ENCODE data around the gene TFCP2. TPM values are rescaled to one million over a fixed set of nuclear protein-coding genes. Genes with fewer than 3 reads are reported as not detected.

TFCP2 gene
- total RNA-seq, 4 donors from 2014 or later = 13.5 to 20.5 (median 15.4) TPM

DNA sequence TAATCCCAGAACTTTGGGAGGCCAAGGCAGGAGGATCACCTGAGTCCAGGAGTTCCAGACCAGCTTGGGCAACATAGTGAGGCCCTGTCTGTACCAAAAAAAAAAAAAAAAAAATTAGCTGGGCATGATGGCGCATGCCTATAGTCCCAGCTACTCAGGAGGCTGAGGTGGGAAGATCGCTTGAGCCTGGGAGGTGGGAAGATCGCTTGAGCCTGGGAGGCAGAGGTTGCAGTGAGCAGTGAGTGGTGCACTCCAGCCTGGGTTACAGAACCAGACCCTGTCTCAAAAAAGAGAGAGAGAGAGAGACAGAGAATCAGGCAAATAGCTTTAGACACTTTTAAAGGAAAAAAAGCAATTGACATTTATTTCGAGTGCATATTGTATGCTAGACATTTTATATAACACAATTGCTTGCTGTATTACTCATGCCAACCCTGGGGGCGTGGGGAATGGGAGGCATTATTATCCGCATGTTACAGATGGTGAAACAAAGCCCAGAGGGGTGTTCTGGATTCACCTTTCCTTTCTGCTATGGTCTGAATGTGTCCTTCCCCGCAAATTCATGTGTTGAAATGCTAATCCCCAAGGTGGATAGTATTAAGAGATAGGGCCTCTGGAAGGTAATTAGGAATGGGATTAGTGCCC is 35.2 kb upstream of the TFCP2 start:
- intact Hi-C loops (cut with DNase I; ENCODE audit: low total_unique reads) (no loop called here), in situ Hi-C loops (cut with MboI; ENCODE audit: low pct_ligation_motif_present in 1 of 4, low pct_unique_long_range_greater_than_20kb in 1 of 4, low sequenced_read_pairs in 3 of 4) (no loop called here)
- H3K9me3 ChIP-seq = no peaks in the 10 kb centered on the region
- no peaks in the 10 kb centered on the region for H3K36me3 ChIP-seq
- no peaks in the 10 kb centered on the region for H3K27me3 ChIP-seq
- TF ChIP-seq POLR2A (IDR thresholded peaks at IDR 0.05) (no peak), POLR2AphosphoS5 (IDR thresholded peaks at IDR 0.05) (no peak), EP300 (IDR thresholded peaks at IDR 0.05; ENCODE audit: low read depth) (no peak)
- TF ChIP-seq, protein P1, sequence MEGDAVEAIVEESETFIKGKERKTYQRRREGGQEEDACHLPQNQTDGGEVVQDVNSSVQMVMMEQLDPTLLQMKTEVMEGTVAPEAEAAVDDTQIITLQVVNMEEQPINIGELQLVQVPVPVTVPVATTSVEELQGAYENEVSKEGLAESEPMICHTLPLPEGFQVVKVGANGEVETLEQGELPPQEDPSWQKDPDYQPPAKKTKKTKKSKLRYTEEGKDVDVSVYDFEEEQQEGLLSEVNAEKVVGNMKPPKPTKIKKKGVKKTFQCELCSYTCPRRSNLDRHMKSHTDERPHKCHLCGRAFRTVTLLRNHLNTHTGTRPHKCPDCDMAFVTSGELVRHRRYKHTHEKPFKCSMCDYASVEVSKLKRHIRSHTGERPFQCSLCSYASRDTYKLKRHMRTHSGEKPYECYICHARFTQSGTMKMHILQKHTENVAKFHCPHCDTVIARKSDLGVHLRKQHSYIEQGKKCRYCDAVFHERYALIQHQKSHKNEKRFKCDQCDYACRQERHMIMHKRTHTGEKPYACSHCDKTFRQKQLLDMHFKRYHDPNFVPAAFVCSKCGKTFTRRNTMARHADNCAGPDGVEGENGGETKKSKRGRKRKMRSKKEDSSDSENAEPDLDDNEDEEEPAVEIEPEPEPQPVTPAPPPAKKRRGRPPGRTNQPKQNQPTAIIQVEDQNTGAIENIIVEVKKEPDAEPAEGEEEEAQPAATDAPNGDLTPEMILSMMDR (IDR thresholded peaks at IDR 0.05) = no peak
- no peak for DNase-seq
- H3K27ac ChIP-seq = no peak overlapping the region
- WGBS, 2 donors (ENCODE audit: low coverage in 1 of 2) = 87 to 97% methylated on average over 5 to 7 of the region's 7 CpGs
- no peaks in the 10 kb centered on the region for H3K4me1 ChIP-seq
- no peak overlapping the region for H3K4me3 ChIP-seq

DNA sequence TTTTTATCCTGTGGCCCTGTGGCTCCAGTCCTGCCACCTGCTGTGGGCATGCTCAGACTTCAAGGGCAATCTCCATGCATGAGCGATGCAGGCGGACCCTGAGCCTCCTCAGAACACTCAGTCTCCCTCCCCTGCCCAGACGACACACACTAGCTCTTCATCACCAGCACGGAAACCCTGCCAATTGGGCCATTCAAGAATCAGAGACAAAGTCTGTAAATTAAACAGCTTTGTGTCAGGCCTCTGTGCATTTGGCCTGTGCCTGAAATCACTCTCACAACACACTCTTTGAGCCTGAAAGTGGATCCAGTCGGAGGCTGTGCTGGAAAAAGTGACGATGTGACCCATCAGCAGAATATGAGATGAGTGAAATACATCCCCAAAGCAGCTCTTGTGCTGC is 32.4 kb upstream of the TFCP2 start:
- DNase-seq = no peak
- Histone ChIP-seq H3K36me3 (no peaks in the 10 kb centered on the region), H3K4me1 (no peaks in the 10 kb centered on the region), H3K9me3 (no peaks in the 10 kb centered on the region), H3K27ac (no peak overlapping the region), H3K27me3 (no peaks in the 10 kb centered on the region), H3K4me3 (no peak overlapping the region)
- in situ Hi-C loops (cut with MboI; ENCODE audit: low pct_ligation_motif_present in 1 of 4, low pct_unique_long_range_greater_than_20kb in 1 of 4, low sequenced_read_pairs in 3 of 4) = no loop called here
- intact Hi-C loops (cut with DNase I; ENCODE audit: low total_unique reads) = no loop called here
- 72 to 95% methylated on average over 2 to 6 of the region's 6 CpGs for WGBS, 2 donors (ENCODE audit: low coverage in 1 of 2)
- no peak for TF ChIP-seq POLR2A (IDR thresholded peaks at IDR 0.05)
- no peak for TF ChIP-seq POLR2AphosphoS5 (IDR thresholded peaks at IDR 0.05)
- TF ChIP-seq EP300 (IDR thresholded peaks at IDR 0.05; ENCODE audit: low read depth) = no peak

DNA sequence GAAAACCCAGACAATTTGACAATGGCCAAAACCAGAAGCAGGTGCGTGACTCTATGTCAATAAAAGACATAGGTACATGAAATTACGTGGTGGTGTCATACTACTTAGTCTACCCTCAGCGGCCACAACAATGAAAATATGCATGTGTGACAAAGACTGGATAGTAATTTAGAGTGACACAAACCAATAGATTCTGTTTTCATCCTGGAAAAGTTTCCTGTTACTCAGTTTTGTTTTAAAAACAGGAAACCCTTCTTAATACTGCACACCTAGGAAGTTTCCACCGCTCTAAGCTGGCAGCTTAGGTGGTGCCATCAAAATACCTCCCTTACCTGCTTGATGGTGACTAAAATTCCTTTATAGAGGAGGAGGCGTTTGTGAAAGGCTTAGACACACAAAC is 29.8 kb upstream of the TFCP2 start:
- TF ChIP-seq POLR2A (IDR thresholded peaks at IDR 0.05) (no peak), POLR2AphosphoS5 (IDR thresholded peaks at IDR 0.05) (no peak), EP300 (IDR thresholded peaks at IDR 0.05; ENCODE audit: low read depth) (no peak)
- TF ChIP-seq, protein P1 (IDR thresholded peaks at IDR 0.05) = no peak
- intact Hi-C loops (cut with DNase I; ENCODE audit: low total_unique reads) = no loop called here
- WGBS, 2 donors (ENCODE audit: low coverage in 1 of 2) = 91% methylated on average over 4 to 5 of the region's 5 CpGs

DNA sequence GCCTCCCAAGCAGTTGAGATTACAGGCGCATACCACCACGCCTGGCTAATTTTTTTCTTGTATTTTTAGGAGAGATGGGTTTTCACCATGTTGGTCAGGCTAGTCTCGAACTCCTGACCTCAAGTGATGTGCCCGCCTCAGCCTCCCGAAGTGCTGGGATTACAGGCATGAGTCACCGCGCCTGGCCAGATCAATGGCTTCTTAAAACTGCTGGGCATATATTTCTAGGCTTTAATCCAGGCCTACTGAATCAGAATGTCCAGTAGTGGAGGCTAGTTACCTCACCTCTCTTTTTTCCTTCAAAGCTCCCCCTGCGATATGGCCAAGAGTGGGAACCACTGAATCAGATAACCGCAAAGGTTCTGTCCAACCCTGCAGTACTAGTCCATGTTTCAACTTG is 27.9 kb upstream of the TFCP2 start:
- Histone ChIP-seq H3K27me3 (no peaks in the 10 kb centered on the region), H3K36me3 (no peaks in the 10 kb centered on the region), H3K27ac (no peak overlapping the region), H3K4me3 (no peak overlapping the region), H3K4me1 (no peaks in the 10 kb centered on the region), H3K9me3 (no peaks in the 10 kb centered on the region)
- WGBS, 2 donors (ENCODE audit: low coverage in 1 of 2) = 91 to 100% methylated on average over 3 to 9 of the region's 9 CpGs
- TF ChIP-seq POLR2AphosphoS5 (IDR thresholded peaks at IDR 0.05) (no peak), EP300 (IDR thresholded peaks at IDR 0.05; ENCODE audit: low read depth) (no peak), POLR2A (IDR thresholded peaks at IDR 0.05) (no peak)
- TF ChIP-seq, protein P1 (IDR thresholded peaks at IDR 0.05) = no peak
- intact Hi-C loops (cut with DNase I; ENCODE audit: low total_unique reads) (no loop called here), in situ Hi-C loops (cut with MboI; ENCODE audit: low pct_ligation_motif_present in 1 of 4, low pct_unique_long_range_greater_than_20kb in 1 of 4, low sequenced_read_pairs in 3 of 4) (no loop called here)
- DNase-seq = no peak

More for the DNA sequence above, 29.8 kb upstream of the TFCP2 start:
- Histone ChIP-seq H3K27me3 (no peaks in the 10 kb centered on the region), H3K9me3 (no peaks in the 10 kb centered on the region), H3K4me3 (no peak overlapping the region), H3K27ac (no peak overlapping the region), H3K4me1 (no peaks in the 10 kb centered on the region), H3K36me3 (no peaks in the 10 kb centered on the region)
- no peak for DNase-seq
- in situ Hi-C loops (cut with MboI; ENCODE audit: low pct_ligation_motif_present in 1 of 4, low pct_unique_long_range_greater_than_20kb in 1 of 4, low sequenced_read_pairs in 3 of 4) = no loop called here

DNA sequence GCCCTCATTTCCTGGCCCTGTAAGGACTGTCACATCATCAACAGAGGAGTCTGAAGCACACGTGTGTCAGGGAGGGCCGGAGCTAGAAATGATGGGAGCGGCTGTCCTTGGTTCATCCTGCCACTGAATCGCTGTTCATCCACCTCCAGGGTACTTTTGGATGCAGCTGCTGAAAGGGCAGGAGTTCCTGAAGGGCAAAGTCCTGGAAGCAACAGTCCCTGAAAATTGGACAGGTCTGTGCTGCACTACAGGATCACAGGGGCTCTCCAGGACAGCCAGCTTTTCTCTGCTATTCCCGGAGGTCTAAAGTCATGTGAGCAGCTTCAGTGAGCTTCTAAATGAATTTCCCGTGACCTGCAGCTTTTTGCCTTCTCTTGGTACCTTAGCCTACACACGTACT is 27.2 kb upstream of the TFCP2 start:
- no peak for TF ChIP-seq POLR2AphosphoS5 (IDR thresholded peaks at IDR 0.05)
- intact Hi-C loops (cut with DNase I; ENCODE audit: low total_unique reads) = no loop called here
- 94% methylated on average over 7 of the region's 7 CpGs; no CpG with 5 or more reads in 1 of the 2 donors for WGBS, 2 donors (ENCODE audit: low coverage in 1 of 2)

More for the DNA sequence above, 27.2 kb upstream of the TFCP2 start:
- Histone ChIP-seq H3K27ac (no peak overlapping the region), H3K9me3 (no peaks in the 10 kb centered on the region), H3K4me3 (no peak overlapping the region), H3K4me1 (no peaks in the 10 kb centered on the region), H3K36me3 (no peaks in the 10 kb centered on the region), H3K27me3 (no peaks in the 10 kb centered on the region)
- DNase-seq = no peak
- in situ Hi-C loops (cut with MboI; ENCODE audit: low pct_ligation_motif_present in 1 of 4, low pct_unique_long_range_greater_than_20kb in 1 of 4, low sequenced_read_pairs in 3 of 4) = no loop called here

All from transverse colon (tissue), 4 donors.